ENCODE measurements around the gene CADPS. TPM values are rescaled to one million over a fixed set of nuclear protein-coding genes. Genes with fewer than 3 reads are reported as not detected.

The CADPS gene
- total RNA-seq, 6 experiments from 2014 or later, result not detected

DNA sequence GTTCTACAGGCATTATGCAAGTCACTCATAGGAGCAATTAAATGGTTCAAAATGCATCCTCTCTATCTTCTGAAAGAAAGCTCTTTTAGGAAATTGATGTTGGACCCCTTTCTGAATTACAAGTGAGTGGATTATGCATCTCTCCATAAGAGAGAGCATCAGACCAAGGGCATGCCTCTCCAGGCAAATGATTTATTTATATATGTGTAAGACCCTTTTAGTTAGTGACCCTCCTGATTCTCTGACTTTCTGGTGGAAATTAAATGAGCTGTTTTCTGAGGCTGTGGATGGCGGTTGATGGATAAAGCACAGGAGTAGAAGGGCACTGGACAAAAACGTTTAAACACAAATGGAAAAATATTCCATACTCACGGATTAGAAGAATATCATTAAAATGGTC, 62.6 kb downstream of the CADPS start:
- DNase-seq, result no peak
- H3K36me3 Mint-ChIP-seq (ENCODE audit: low read depth), result no peaks in the 10 kb centered on the region
- TF ChIP-seq, protein P1, sequence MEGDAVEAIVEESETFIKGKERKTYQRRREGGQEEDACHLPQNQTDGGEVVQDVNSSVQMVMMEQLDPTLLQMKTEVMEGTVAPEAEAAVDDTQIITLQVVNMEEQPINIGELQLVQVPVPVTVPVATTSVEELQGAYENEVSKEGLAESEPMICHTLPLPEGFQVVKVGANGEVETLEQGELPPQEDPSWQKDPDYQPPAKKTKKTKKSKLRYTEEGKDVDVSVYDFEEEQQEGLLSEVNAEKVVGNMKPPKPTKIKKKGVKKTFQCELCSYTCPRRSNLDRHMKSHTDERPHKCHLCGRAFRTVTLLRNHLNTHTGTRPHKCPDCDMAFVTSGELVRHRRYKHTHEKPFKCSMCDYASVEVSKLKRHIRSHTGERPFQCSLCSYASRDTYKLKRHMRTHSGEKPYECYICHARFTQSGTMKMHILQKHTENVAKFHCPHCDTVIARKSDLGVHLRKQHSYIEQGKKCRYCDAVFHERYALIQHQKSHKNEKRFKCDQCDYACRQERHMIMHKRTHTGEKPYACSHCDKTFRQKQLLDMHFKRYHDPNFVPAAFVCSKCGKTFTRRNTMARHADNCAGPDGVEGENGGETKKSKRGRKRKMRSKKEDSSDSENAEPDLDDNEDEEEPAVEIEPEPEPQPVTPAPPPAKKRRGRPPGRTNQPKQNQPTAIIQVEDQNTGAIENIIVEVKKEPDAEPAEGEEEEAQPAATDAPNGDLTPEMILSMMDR (IDR thresholded peaks at IDR 0.05), result no peak
- H3K9me3 Mint-ChIP-seq, result peaks cover 12% of the 10 kb centered on the region
- no peaks in the 10 kb centered on the region; the same call in 1 of the 2 replicates for H3K27me3 Mint-ChIP-seq (ENCODE audit: insufficient read depth)
- H3K4me3 Mint-ChIP-seq, result no peak overlapping the region
- no peaks in the 10 kb centered on the region for H3K4me1 Mint-ChIP-seq (ENCODE audit: low read depth)
- H3K27ac Mint-ChIP-seq, result no peak overlapping the region

GRCh38 chr3:62811119-62811518, 64.1 kb downstream of the CADPS start:
- TF ChIP-seq, protein P1 (IDR thresholded peaks at IDR 0.05), result no peak
- H3K27ac Mint-ChIP-seq, result no peak overlapping the region
- H3K27me3 Mint-ChIP-seq (ENCODE audit: insufficient read depth), result no peaks in the 10 kb centered on the region; the same call in 1 of the 2 replicates
- DNase-seq, result no peak
- H3K36me3 Mint-ChIP-seq (ENCODE audit: low read depth), result no peaks in the 10 kb centered on the region; the same call in 1 of the 2 replicates
- H3K9me3 Mint-ChIP-seq, result peaks cover 6% of the 10 kb centered on the region; the same call in 1 of the 2 replicates
- no peaks in the 10 kb centered on the region for H3K4me1 Mint-ChIP-seq (ENCODE audit: low read depth)
- no peak overlapping the region for H3K4me3 Mint-ChIP-seq

GRCh38 chr3:62809369-62809768, 65.8 kb downstream of the CADPS start:
- H3K4me1 Mint-ChIP-seq (ENCODE audit: low read depth), result no peaks in the 10 kb centered on the region
- no peak overlapping the region for H3K4me3 Mint-ChIP-seq
- H3K9me3 Mint-ChIP-seq, result peaks cover 12% of the 10 kb centered on the region
- H3K36me3 Mint-ChIP-seq (ENCODE audit: low read depth), result no peaks in the 10 kb centered on the region; the same call in 1 of the 2 replicates
- H3K27me3 Mint-ChIP-seq (ENCODE audit: insufficient read depth), result no peaks in the 10 kb centered on the region
- TF ChIP-seq, protein P1 (IDR thresholded peaks at IDR 0.05), result no peak
- H3K27ac Mint-ChIP-seq, result no peak overlapping the region
- DNase-seq, result no peak

DNA sequence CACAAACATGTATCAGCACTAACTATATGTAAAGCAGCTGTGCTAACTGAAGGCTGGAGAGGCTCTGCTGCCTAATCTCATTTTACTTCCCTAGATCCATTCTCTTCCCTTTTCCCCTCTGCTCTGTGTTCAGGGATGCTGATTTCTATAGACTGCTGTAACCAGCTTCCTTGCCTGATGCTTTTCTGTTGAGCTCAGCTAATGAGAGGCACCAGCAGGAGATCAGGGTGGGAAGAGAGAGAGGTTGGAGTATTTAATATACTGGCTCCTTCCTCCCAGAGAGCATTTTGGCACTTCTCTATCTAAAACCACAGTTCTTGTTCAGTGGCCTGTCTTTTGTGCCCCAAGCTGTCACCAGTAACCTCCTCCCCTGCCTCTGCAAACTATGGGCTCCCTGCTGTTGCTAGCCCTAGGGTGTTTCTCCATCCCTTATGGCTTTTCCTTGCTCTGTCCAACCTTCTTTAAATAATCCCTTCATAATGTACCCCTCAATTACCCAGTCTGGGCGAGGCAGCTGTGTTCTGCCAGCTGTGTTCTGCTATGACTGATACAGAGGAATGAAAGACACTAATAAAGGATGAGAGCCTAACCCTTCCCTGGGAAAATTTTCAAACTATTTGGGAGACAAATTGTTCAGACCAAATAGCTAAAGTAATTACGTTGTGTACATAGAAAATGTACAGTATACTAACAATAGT, 69.5 kb downstream of the CADPS start:
- no peaks in the 10 kb centered on the region; the same call in 1 of the 2 replicates for H3K36me3 Mint-ChIP-seq (ENCODE audit: low read depth)
- DNase-seq, result no peak
- H3K4me3 Mint-ChIP-seq, result no peak overlapping the region
- H3K27me3 Mint-ChIP-seq (ENCODE audit: insufficient read depth), result no peaks in the 10 kb centered on the region
- H3K4me1 Mint-ChIP-seq (ENCODE audit: low read depth), result no peaks in the 10 kb centered on the region
- TF ChIP-seq, protein P1 (IDR thresholded peaks at IDR 0.05), result no peak
- H3K27ac Mint-ChIP-seq, result no peak overlapping the region
- H3K9me3 Mint-ChIP-seq, result peaks cover 30% of the 10 kb centered on the region

DNA sequence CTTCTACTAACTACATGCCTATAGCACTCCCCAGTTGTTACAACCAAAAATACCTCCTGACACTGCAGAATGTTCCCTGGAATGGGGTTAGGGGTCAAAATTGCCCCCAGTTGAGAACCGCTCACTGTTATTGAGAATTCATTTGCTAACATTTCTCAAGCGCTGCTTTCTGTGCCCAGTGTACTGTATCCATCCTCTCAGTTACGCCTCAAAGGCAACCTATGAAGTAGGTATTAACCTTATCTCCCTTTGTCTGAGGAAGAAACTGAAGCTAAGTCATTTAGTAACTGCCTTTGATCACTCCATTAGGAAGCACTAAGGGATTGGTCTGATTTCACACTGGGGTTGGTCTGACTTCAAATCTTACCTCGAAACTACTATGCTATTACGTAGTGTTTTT, 70.1 kb downstream of the CADPS start:
- no peak for DNase-seq
- H3K4me1 Mint-ChIP-seq (ENCODE audit: low read depth), result no peaks in the 10 kb centered on the region
- H3K4me3 Mint-ChIP-seq, result no peak overlapping the region
- no peaks in the 10 kb centered on the region; the same call in 1 of the 2 replicates for H3K36me3 Mint-ChIP-seq (ENCODE audit: low read depth)
- H3K27me3 Mint-ChIP-seq (ENCODE audit: insufficient read depth), result no peaks in the 10 kb centered on the region
- peaks cover 30% of the 10 kb centered on the region for H3K9me3 Mint-ChIP-seq
- TF ChIP-seq, protein P1 (IDR thresholded peaks at IDR 0.05), result no peak
- H3K27ac Mint-ChIP-seq, result no peak overlapping the region

All from HFFc6 (cell line).